Measurements from ENCODE around the gene HSFX1.
"Not testable (repeated sequence)": the region's sequence is repeated elsewhere in the genome, so short reads cannot be mapped to it uniquely, and the experiment has no call there.

The HSFX1 gene

GRCh38 chrX:149773768-149774167 lies at the start of gene HSFX1:
Gene HSFX1, plus strand, starts transcription at chrX:149774068. Its CDS starts 614 bp downstream, at chrX:149774682.
- not testable (repeated sequence) for DNase-seq

DNA sequence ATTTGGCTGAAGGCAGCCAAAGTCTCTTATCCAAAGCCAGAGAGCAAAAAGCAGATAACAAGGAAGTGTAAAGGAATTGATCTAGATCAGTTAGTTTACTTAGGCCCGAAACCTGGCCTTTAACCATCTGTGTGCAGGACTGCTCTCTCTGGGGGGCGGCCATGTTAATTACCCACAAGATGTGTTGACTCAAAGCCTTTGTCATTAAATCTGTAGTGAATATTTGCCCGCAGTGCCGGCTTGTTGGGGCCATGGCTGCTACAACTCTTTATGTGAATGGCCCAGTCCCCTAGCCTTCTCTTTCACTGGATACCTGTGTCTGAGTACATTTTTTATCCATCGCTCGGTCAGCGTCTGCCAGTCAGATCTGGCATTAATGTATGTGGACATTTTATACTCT lies 46.6 kb upstream of the HSFX1 start:
- DNase-seq = not testable (repeated sequence)

GRCh38 chrX:149742269-149742668 lies 31.6 kb upstream of the HSFX1 start:
- not testable (repeated sequence) for DNase-seq

DNA sequence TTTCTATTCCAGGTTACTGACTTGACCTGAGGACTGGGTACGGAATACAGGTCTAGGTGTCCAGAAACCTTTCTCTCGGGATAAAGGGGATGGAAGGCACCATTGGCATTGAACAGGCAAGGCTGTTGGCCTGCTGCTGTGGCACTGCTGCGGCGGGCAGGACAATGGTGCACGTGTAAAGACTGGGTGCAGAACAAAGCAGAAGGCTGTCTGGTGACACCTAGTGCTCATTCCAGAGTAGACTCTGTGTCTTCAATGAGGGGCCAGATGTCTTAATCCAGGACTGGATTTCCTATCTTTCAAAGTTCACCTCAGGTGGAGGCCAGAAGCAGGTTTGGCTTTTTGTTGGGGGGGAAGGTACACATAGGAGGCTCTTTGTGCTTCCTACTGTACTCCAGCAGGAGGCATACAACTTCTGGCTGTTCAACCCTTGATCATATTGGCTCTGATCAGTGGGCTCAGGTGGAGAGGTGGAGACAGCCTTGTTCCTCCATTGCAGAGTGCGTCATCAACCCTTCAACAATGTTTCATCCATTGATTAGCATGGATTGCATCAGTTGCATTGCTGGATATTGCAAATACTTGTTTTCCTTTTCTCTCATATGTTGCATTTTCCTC lies 27.4 kb upstream of the HSFX1 start:
- not testable (repeated sequence) for DNase-seq

- no peak for DNase-seq
These were observed 16.4 kb upstream of the HSFX1 start for GRCh38 chrX:149757206-149758067.

DNA sequence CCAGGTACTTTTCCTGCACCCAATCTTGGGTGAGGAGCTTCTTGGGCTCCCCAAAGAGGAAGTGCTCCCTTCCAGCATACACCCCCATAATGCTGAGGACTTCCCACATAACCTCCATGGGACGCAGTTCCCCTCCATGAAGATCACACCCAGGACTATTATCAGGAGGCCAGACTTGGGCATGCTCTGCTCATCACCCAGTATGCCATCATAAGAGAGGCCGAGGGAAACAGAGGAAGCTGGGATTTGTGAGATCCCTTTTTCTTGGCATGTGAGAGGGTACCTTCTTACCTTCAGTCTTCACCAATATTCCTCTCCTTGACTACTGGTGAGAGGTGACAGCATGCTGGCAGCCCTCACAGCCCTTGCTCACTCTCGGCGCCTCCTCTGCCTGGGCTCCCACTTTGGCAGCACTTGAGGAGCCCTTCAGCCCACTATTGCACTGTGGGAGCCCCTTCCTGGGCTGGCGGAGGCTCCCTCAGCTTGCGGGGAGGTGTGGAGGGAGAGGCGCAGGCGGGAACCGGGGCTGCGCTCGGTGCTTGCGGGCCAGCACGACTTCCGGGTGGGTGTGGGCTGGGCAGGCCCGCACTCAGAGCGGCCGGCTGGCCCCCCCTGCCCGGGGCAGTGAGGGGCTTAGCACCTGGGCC lies 15.7 kb upstream of the HSFX1 start:
- no peak for DNase-seq

DNA sequence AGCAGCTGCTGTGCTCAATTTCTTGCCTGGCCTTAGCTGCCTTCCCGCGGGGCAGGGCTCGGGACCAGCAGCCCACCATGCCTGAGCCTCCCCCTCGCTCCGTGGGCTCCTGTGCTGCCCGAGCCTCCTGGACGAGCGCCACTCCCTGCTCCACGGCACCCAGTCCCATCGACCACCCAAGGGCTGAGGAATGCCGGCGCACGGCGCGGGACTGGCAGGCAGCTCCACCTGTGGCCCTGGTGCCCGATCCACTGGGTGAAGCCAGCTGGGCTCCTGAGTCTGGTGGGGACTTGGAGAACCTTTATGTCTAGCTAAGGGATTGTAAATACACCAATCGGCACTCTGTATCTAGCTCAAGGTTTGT lies 15.2 kb upstream of the HSFX1 start:
- DNase-seq = not testable (repeated sequence)

DNA sequence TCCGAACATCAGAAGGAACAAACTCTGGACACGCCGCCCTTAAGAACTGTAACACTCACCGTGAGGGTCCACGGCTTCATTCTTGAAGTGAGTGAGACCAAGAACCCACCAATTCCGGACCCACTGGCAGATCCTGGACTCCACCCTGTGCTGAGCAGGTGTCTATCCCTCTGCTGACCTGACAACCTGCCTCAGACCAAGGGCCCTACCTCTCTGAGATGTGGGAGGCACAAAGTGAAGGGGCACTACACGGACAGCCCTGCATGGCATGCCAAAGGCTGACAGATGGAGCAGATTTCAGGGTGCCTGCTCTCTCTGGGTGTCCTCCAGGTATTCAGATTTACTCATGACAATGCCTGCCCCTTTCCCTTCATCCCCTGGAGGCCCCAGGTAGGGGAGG lies 14.0 kb upstream of the HSFX1 start:
- DNase-seq = no peak

DNA sequence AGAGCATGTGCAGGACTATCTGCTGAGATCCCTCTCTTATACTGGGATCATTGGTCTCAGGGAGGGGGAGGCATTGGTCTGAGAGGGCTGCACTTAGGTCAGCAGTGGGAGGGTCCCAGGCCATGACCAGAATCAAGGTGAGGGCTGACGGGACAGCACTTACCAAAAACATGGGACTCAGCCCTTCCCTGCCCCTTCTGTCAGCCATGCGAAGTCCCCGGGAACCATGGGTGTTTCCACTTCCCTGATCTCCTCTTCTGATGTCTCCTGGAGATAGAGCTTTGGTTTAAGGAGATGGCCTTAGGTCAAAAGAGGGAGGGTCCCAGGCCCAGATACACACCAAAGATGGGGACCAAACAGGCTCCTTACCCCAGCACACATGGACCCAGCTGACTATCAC lies 12.9 kb upstream of the HSFX1 start:
- no peak for DNase-seq

- DNase-seq = not testable (repeated sequence)
These were observed 11.8 kb upstream of the HSFX1 start for GRCh38 chrX:149761858-149762674.

- no peak for DNase-seq
These were observed 10.9 kb upstream of the HSFX1 start for GRCh38 chrX:149762696-149763614.

DNA sequence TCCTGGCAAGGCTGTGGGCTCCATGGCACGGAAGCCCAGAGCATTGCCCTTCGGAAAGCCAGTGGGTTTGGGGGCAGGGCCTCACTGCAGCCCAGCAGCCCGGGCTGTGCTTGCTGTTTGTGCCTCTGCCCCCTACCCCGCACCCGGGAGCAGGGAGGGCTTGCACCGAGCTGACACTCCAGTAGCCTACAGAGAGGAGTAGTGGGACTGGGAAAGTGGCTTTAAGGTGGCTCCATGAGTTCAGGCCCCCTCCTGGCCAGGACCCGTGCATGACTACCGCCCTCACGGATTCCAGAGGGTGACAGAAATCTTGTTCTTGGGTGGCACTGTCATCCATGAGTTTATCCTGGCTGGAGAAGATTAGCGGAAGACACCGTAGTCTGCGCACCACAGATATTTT lies 3.5 kb upstream of the HSFX1 start:
- DNase-seq = not testable (repeated sequence)

GRCh38 chrX:149773026-149773425 lies 842 bp upstream of the HSFX1 start:
- DNase-seq = not testable (repeated sequence)

DNA sequence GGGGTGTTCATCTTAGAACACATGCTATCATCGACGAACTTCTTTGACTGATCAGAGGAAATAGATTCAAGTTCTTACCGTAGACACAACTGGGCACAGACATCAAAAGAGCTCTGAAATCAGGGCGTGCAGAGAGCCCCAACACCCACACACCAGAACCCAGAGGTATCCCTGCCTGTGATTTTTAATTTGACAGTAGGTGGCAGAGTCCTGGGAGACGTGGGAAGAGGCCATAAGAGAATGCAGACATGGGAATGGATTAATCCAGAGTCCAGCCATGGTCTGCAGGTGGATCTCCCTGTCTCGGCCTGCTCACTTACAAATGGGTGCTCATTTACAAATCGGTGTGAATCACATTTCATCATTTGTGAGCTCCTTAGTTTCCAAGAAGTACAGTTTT lies 4.1 kb downstream of the HSFX1 start:
- not testable (repeated sequence) for DNase-seq

- DNase-seq = not testable (repeated sequence)
These were observed 7.9 kb downstream of the HSFX1 start, which contains the start of gene MAGEA9 for GRCh38 chrX:149781727-149782126. Gene MAGEA9, plus strand, starts transcription at chrX:149781930. Its CDS starts 4,281 bp downstream, at chrX:149786211.

DNA sequence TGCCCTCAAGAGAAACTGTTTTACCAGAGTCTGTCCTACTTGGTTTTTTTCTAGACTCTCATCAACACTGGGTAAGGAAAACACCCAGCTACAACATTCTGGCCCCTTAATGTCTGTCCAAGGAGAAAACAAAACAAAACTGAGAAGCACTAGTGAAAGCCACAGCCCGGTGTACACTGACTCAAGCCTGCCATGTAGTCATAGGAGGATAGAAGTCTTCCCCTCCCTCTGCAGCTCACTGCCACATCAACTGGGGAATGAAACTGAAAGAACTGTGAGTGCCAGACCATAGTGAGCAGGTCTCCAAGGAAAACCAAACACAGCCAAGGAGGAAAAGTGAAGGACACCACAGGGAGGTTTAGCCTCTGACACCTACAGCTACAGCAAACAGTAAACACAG lies 21.7 kb downstream of the HSFX1 start:
- not testable (repeated sequence) for DNase-seq

- no peak for DNase-seq
These were observed 25.3 kb downstream of the HSFX1 start for GRCh38 chrX:149799095-149799714.

DNA sequence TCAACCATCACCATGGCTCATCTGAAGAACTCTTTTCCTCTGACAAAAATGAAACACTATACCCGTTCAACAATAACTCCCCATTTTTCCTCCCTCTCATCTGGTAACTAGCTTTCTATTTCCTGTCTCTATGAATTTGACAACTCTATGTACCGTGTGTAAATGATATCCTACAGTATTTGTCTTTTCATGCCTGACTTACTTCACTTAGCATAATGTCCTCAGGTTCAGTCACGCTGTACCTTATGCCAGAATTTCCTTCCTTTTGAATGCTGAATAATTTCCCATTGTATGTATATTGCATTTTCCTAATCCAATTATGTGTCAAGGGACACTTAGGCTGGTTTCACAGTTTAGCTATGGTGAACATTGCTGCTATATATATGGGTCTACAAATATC lies 26.1 kb downstream of the HSFX1 start:
- no peak for DNase-seq

- no peak for DNase-seq
These were observed 29.7 kb downstream of the HSFX1 start for GRCh38 chrX:149803458-149804062.

DNA sequence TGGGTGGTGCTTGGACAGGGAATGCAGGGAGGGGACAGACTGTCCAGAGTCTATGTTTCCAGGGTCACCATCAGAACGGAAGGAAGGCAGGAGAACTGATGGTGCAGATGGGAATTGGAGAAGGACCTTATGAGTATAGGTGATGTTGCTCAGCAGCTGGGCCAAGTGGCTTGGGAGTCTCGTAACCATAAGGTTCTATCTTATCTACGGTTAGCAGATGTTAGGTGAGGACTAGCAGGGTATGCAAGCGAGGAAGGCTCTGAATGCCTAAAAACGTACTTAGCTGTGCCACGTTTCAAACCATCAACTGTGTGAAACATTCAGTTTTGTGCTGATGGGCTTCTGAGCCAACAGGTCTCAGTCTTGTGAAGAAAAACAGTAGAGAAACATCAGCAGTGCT lies 30.2 kb downstream of the HSFX1 start:
- DNase-seq = no peak
